HCT116 (cell line): ENCODE results near the gene POPDC3.

ENCODE experiments used
- CEBPB ChIP-seq: IDR thresholded peaks from 2 replicates; pipeline ENCODE4 v1.6.1; 2012; ENCODE audit warnings: low read depth
- POLR2AphosphoS5 ChIP-seq: IDR thresholded peaks from 2 replicates; pipeline ENCODE4 v1.6.1; 2011; ENCODE audit warnings: mild to moderate bottlenecking, low read depth, low read length, moderate library complexity
- SP1 ChIP-seq: IDR thresholded peaks from 2 replicates; pipeline ENCODE4 v1.6.1; 2012; ENCODE audit warnings: low read depth
- ZFX ChIP-seq: fragments of 450-650 bp; IDR thresholded peaks from 2 replicates; pipeline ENCODE4 v1.6.1; 2017
- TF ChIP-seq, protein P1 (sequence below): IDR thresholded peaks from 2 replicates; pipeline ENCODE4 v1.6.1; 2012

- TF ChIP-seq SP1 (no peak), CEBPB (no peak), ZFX (no peak), POLR2AphosphoS5 (no peak)
- TF ChIP-seq, protein P1, sequence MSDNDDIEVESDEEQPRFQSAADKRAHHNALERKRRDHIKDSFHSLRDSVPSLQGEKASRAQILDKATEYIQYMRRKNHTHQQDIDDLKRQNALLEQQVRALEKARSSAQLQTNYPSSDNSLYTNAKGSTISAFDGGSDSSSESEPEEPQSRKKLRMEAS = no peak
Measured at GRCh38 chr6:105192707-105193465, 13.1 kb upstream of the POPDC3 start.
